DND-41 (cell line): ENCODE data around the gene PLEKHG5.

Experiments
- CTCF ChIP-seq: IDR thresholded peaks from 2 replicates; pipeline ENCODE4 v1.5.1; 2012; ENCODE audit warnings: borderline replicate concordance, low read length, moderate library complexity, mild to moderate bottlenecking; ENCODE audit not compliant: poor library complexity, severe bottlenecking; ENCODE audit errors: extremely low read depth
- EZH2 ChIP-seq: IDR thresholded peaks from 3 replicates; pipeline ENCODE4 v1.6.1; 2012; ENCODE audit warnings: borderline replicate concordance, low read depth, mild to moderate bottlenecking, moderate library complexity, low read length, inconsistent platforms; ENCODE audit not compliant: severe bottlenecking

GRCh38 chr1:6506210-6507036 lies 15.0 kb upstream of the PLEKHG5 start:
- no peak for TF ChIP-seq CTCF
- TF ChIP-seq EZH2 = no peak
